ENCODE results near the gene CD163L1. TPM values are rescaled to one million over a fixed set of nuclear protein-coding genes. Genes with fewer than 3 reads are reported as not detected.
A peak's percentile ranks its signal among the peaks of the same experiment; 100 is the strongest.

The CD163L1 gene
- total and polyA plus RNA-seq, 8 donors: 0.58 to 99.5 (median 5.5) TPM

GRCh38 chr12:7434670-7435069, 9.3 kb downstream of the CD163L1 start:
- H3K4me3 ChIP-seq: no peak overlapping the region
- no peaks in the 10 kb centered on the region for H3K4me1 ChIP-seq
- peaks cover 0 to 2% (median under 1%) of the 10 kb centered on the region in 4 donors for H3K9me3 ChIP-seq
- no peak for TF ChIP-seq EP300 (IDR thresholded peaks at IDR 0.05)
- intact Hi-C loops (cut with DNase I; ENCODE audit: low total_unique reads): no loop called here
- H3K27me3 ChIP-seq: peaks cover 0 to 14% (median 2%) of the 10 kb centered on the region in 3 donors
- no peak for DNase-seq
- no peak overlapping the region for H3K27ac ChIP-seq
- H3K36me3 ChIP-seq: no peaks in the 10 kb centered on the region

- TF ChIP-seq, protein P1, sequence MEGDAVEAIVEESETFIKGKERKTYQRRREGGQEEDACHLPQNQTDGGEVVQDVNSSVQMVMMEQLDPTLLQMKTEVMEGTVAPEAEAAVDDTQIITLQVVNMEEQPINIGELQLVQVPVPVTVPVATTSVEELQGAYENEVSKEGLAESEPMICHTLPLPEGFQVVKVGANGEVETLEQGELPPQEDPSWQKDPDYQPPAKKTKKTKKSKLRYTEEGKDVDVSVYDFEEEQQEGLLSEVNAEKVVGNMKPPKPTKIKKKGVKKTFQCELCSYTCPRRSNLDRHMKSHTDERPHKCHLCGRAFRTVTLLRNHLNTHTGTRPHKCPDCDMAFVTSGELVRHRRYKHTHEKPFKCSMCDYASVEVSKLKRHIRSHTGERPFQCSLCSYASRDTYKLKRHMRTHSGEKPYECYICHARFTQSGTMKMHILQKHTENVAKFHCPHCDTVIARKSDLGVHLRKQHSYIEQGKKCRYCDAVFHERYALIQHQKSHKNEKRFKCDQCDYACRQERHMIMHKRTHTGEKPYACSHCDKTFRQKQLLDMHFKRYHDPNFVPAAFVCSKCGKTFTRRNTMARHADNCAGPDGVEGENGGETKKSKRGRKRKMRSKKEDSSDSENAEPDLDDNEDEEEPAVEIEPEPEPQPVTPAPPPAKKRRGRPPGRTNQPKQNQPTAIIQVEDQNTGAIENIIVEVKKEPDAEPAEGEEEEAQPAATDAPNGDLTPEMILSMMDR (IDR thresholded peaks at IDR 0.05): no peak
- no peak for TF ChIP-seq POLR2AphosphoS5 (IDR thresholded peaks at IDR 0.05)
- TF ChIP-seq POLR2A (IDR thresholded peaks at IDR 0.05): no peak
- no peak for TF ChIP-seq EP300 (IDR thresholded peaks at IDR 0.05)
- H3K27me3 ChIP-seq: peaks cover 0 to 4% (median 0%) of the 10 kb centered on the region in 3 donors
- H3K4me3 ChIP-seq: no peak overlapping the region
- intact Hi-C loops (cut with DNase I; ENCODE audit: low total_unique reads): no loop called here
- H3K27ac ChIP-seq: no peak overlapping the region
- no peaks in the 10 kb centered on the region for H3K36me3 ChIP-seq
- DNase-seq: no peak
- WGBS, 5 donors: 69 to 81% (median 78%) methylated on average over 6 of the region's 6 CpGs
- no peaks in the 10 kb centered on the region for H3K4me1 ChIP-seq
- no peaks in the 10 kb centered on the region for H3K9me3 ChIP-seq
Observed at GRCh38 chr12:7433276-7433822, 10.6 kb downstream of the CD163L1 start.

DNA sequence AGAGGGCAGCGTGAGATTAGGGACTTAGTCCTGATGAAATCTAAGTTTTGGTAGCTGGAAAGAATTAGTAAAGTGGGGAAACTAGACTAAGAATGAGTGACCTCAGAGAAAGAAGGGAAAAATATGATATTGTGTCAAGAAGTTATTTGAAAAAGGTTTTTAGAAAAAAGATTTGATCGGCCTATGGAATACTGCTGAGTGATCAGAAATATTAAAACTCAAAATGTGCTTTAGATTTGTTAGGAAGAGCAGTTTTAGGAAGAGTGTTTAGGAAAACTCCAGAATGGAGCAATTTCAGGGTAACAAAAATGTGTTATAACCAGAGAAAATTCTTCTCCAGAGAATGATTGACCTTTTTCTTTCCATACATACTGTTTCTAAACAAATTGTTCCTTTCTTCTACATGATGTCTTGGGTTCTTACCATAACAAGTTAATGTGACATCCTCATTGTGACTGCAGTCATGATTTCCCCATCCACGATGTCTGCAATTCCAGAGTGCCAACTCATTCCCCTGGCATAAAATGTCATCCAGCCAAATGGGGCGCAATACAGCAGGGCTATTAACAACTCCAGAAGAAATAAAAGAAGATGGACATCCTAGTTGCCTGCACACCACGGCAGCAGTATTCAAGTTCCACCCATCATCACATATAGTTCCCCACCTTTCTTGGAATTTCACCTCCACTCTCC, 11.8 kb downstream of the CD163L1 start:
- WGBS, 5 donors: 77 to 89% (median 88%) methylated on average over 5 of the region's 5 CpGs

DNA sequence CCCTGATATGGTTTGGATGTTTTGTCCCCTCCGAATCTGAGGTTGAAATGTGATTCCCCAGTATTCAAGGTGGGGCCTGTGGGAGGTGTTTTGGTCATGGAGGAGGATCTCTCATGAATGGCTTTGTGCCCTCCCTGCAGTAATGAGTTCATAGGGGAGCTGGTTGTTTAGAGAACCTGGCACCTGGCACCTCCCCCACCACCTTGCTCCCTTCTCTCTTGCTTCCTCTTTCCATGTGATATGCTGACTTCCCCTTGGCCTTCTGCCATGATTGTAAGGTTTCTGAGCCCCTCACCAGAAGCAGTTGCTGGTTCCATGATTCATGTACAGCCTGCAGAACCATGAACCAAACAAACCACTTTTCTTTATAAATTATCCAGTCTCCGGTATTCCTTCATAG, 32.6 kb downstream of the CD163L1 start:
- DNase-seq: peak in 1 of 2 donors; percentile 9
- H3K4me3 ChIP-seq: no peak overlapping the region

More for the DNA sequence above, 11.8 kb downstream of the CD163L1 start:
- Histone ChIP-seq H3K4me1 (no peaks in the 10 kb centered on the region), H3K4me3 (no peak overlapping the region), H3K36me3 (no peaks in the 10 kb centered on the region), H3K27ac (no peak overlapping the region), H3K27me3 (peaks cover 0 to 4% (median 0%) of the 10 kb centered on the region in 3 donors), H3K9me3 (no peaks in the 10 kb centered on the region)
- intact Hi-C loops (cut with DNase I; ENCODE audit: low total_unique reads): no loop called here
- TF ChIP-seq POLR2A (IDR thresholded peaks at IDR 0.05): no peak
- TF ChIP-seq POLR2AphosphoS5 (IDR thresholded peaks at IDR 0.05): no peak
- TF ChIP-seq EP300 (IDR thresholded peaks at IDR 0.05): no peak
- TF ChIP-seq, protein P1 (IDR thresholded peaks at IDR 0.05): no peak
- no peak for DNase-seq

More for the DNA sequence above, 32.6 kb downstream of the CD163L1 start:
- H3K27me3 ChIP-seq: peaks cover 0 to 5% (median 0%) of the 10 kb centered on the region in 3 donors
- 64 to 82% (median 68%) methylated on average over 2 of the region's 2 CpGs for WGBS, 5 donors
- H3K4me1 ChIP-seq: no peaks in the 10 kb centered on the region
- TF ChIP-seq, protein P1 (IDR thresholded peaks at IDR 0.05): no peak
- TF ChIP-seq EP300 (IDR thresholded peaks at IDR 0.05): no peak
- intact Hi-C loops (cut with DNase I; ENCODE audit: low total_unique reads): no loop called here
- H3K9me3 ChIP-seq: peaks cover 0 to 7% (median 0%) of the 10 kb centered on the region in 4 donors
- no peaks in the 10 kb centered on the region for H3K36me3 ChIP-seq
- H3K27ac ChIP-seq: no peak overlapping the region

Measured in stomach (tissue), 9 donors.